ENCODE results near the gene CDK14.
"Not testable (repeated sequence)": the region's sequence is repeated elsewhere in the genome, so short reads cannot be mapped to it uniquely, and the experiment has no call there.

The CDK14 gene

GRCh38 chr7:90764848-90765570, 168.9 kb downstream of the CDK14 start:
- no peak for DNase-seq

- DNase-seq, result no peak
Measured at GRCh38 chr7:90766814-90767564, 170.9 kb downstream of the CDK14 start.

GRCh38 chr7:90768301-90768700, 172.2 kb downstream of the CDK14 start:
- DNase-seq, result no peak

- DNase-seq, result no peak
Measured at GRCh38 chr7:90769036-90769435, 172.9 kb downstream of the CDK14 start.

GRCh38 chr7:90769566-90769965, 173.4 kb downstream of the CDK14 start:
- DNase-seq, result not testable (repeated sequence)

GRCh38 chr7:90771281-90771680, 175.2 kb downstream of the CDK14 start:
- no peak for DNase-seq

GRCh38 chr7:90772410-90772809, 176.3 kb downstream of the CDK14 start:
- DNase-seq, result no peak

GRCh38 chr7:90773269-90773668, 177.1 kb downstream of the CDK14 start:
- no peak for DNase-seq

- no peak for DNase-seq
Measured at GRCh38 chr7:90774706-90775105, 178.6 kb downstream of the CDK14 start.

GRCh38 chr7:90775383-90775965, 179.4 kb downstream of the CDK14 start:
- DNase-seq, result no peak

- no peak for DNase-seq
Measured at GRCh38 chr7:90777041-90777440, 180.9 kb downstream of the CDK14 start.

- DNase-seq, result no peak
Measured at GRCh38 chr7:90777465-90777864, 181.3 kb downstream of the CDK14 start.

GRCh38 chr7:90777886-90778285, 181.8 kb downstream of the CDK14 start:
- no peak for DNase-seq

- DNase-seq, result no peak
Measured at GRCh38 chr7:90788052-90788451, 191.9 kb downstream of the CDK14 start.

- DNase-seq, result no peak
Measured at GRCh38 chr7:90789736-90790306, 193.7 kb downstream of the CDK14 start.

- no peak for DNase-seq
Measured at GRCh38 chr7:90791596-90791995, 195.5 kb downstream of the CDK14 start.

GRCh38 chr7:90792301-90792700, 196.2 kb downstream of the CDK14 start:
- DNase-seq, result no peak

- DNase-seq, result not testable (repeated sequence)
Measured at GRCh38 chr7:90794234-90794633, 198.1 kb downstream of the CDK14 start.

GRCh38 chr7:90797596-90797995, 201.5 kb downstream of the CDK14 start:
- no peak for DNase-seq

GRCh38 chr7:90804370-90804769, 208.2 kb downstream of the CDK14 start:
- DNase-seq, result no peak

- DNase-seq, result not testable (repeated sequence)
Measured at GRCh38 chr7:90815552-90815951, 219.4 kb downstream of the CDK14 start.

GRCh38 chr7:90816511-90817142, 220.5 kb downstream of the CDK14 start:
- DNase-seq, result no peak

- DNase-seq, result no peak
Measured at GRCh38 chr7:90817151-90817550, 221.0 kb downstream of the CDK14 start.

Measured in activated CD8-positive, alpha-beta memory T cell treated with anti-CD3 and anti-CD28 coated beads, Interleukin-2, amount 50 U/mL, for 4 hours (primary cell).